GM12878 (cell line): ENCODE data around the gene LYPD8. TPM values are rescaled to one million over a fixed set of nuclear protein-coding genes. Genes with fewer than 3 reads are reported as not detected.

Experiments used
- ATAC-seq: fragments of 200-7000 bp; cut with Tn5 transposase; 3 replicates; pipeline ENCODE4 v1.9.1; 2020; ENCODE audit warnings: mild to moderate bottlenecking, moderate library complexity
- BruUV-seq: library from RNA; stranded (reverse); fragments of 400-500 nt; replicated peaks from 2 replicates; lab custom pipeline; 2021; lab: Mats Ljungman, UMichigan
- CTCF ChIA-PET: fragments of 300-600 bp; sonication (Branson Sonifier 250); formaldehyde crosslinking; extraction: SDS; loops from one replicate; lab custom pipeline; 2021; ENCODE audit warnings: inconsistent platforms; lab: Yijun Ruan, JAX
- POLR2A ChIA-PET: fragments of 350-600 bp; formaldehyde crosslinking; extraction: SDS; loops from one replicate; lab custom pipeline; 2021; ENCODE audit warnings: inconsistent platforms; lab: Charles Lee
- RAD21 ChIA-PET: fragments of 300-600 bp; sonication (Branson Sonifier 250); formaldehyde crosslinking; loops from one replicate; lab custom pipeline; 2023; ENCODE audit warnings: antibody characterized with exemption; ENCODE audit not compliant: unreplicated experiment; lab: Charles Lee
- SMC1A ChIA-PET: fragments of 300-600 bp; sonication (Branson Sonifier 250); formaldehyde crosslinking; loops from one replicate; lab custom pipeline; 2023; ENCODE audit not compliant: unreplicated experiment, uncharacterized antibody; lab: Charles Lee
- DNase-seq: peaks from one replicate; pipeline ENCODE4 v3.0.0-alpha.2; 2011; ENCODE audit warnings: low read depth, low spot score
- FAIRE-seq: peaks from 3 replicates; lab custom pipeline; 2011; peaks lifted over from hg19 to GRCh38; lab: Jason Lieb, UNC
- H2AFZ ChIP-seq: 2 replicates; pipeline ENCODE4 v1.6.0; 2011; ENCODE audit warnings: low read depth, low read length, control low read depth; ENCODE audit not compliant: control insufficient read depth
- H3K27ac ChIP-seq: 2 replicates; pipeline ENCODE4 v1.5.1; 2011; ENCODE audit warnings: control low read depth; ENCODE audit not compliant: control insufficient read depth, insufficient read depth
- H3K27me3 ChIP-seq, 2 experiments: replicated peaks in 1 of 2; 2 replicates each; pipeline versions ENCODE4 v1.6.0 to v1.6.1; 2011; ENCODE audit warnings: low read length in 1 of 2; ENCODE audit not compliant: control insufficient read depth in 2 of 2, insufficient read depth in 2 of 2
- H3K36me3 ChIP-seq, 2 experiments: 2 replicates each; pipeline ENCODE4 v1.5.1; 2011; ENCODE audit warnings: low read length in 1 of 2; ENCODE audit not compliant: control insufficient read depth in 2 of 2, insufficient read depth in 2 of 2
- H3K4me1 ChIP-seq: 2 replicates; pipeline ENCODE4 v1.6.1; 2011; ENCODE audit warnings: mild to moderate bottlenecking, low read length, moderate library complexity, mixed read lengths; ENCODE audit not compliant: control insufficient read depth, insufficient read depth
- H3K4me2 ChIP-seq: 2 replicates; pipeline ENCODE4 v1.6.0; 2011; ENCODE audit warnings: control low read depth; ENCODE audit not compliant: control insufficient read depth, insufficient read depth
- H3K4me3 ChIP-seq: fragments of 200-600 bp; sonication (generic); 2 replicates; pipeline ENCODE4 v1.5.1; 2016
- H3K79me2 ChIP-seq: 2 replicates; pipeline ENCODE4 v1.6.0; 2011; ENCODE audit warnings: low read length; ENCODE audit not compliant: control insufficient read depth, insufficient read depth
- H3K9ac ChIP-seq: 2 replicates; pipeline ENCODE4 v1.8.0; 2011; ENCODE audit warnings: low read length, control low read depth, mixed read lengths; ENCODE audit not compliant: control insufficient read depth, insufficient read depth
- H3K9me3 ChIP-seq: replicated peaks from 3 replicates; pipeline ENCODE4 v1.5.1; 2011; ENCODE audit warnings: mild to moderate bottlenecking, low read length; ENCODE audit not compliant: control insufficient read depth, insufficient read depth
- H4K20me1 ChIP-seq: 2 replicates; pipeline ENCODE4 v1.6.0; 2011; ENCODE audit not compliant: control insufficient read depth, insufficient read depth
- CEBPZ ChIP-seq: fragments of 150-350 bp; IDR thresholded peaks from 2 replicates; pipeline ENCODE4 v1.6.1; 2016; ENCODE audit warnings: low read depth, low read length
- CHD2 ChIP-seq: IDR thresholded peaks from 2 replicates; pipeline ENCODE4 v1.6.1; 2011; ENCODE audit warnings: low read depth, low read length, improper control_type of control experiment, borderline replicate concordance
- EED ChIP-seq: sonication (generic); IDR thresholded peaks from 2 replicates; pipeline ENCODE4 v1.6.1; 2016; ENCODE audit warnings: antibody characterized with exemption, low read depth
- EGR1 ChIP-seq, 2 experiments: IDR thresholded peaks; 1 replicate in 1 of 2; 2 replicates in 1 of 2; pipeline ENCODE4 v1.6.1; 2011 to 2012; ENCODE audit warnings: low read depth in 2 of 2, low read length in 2 of 2, borderline replicate concordance in 1 of 2, mild to moderate bottlenecking in 1 of 2, moderate library complexity in 1 of 2
- ESRRA ChIP-seq: IDR thresholded peaks from 2 replicates; pipeline ENCODE4 v1.6.1; 2012; ENCODE audit warnings: mild to moderate bottlenecking, low read length, improper control_type of control experiment
- HDGF ChIP-seq: fragments of 450-650 bp; IDR thresholded peaks from 2 replicates; pipeline ENCODE4 v1.6.1; 2016; ENCODE audit warnings: antibody characterized with exemption
- MEF2A ChIP-seq: IDR thresholded peaks from 2 replicates; pipeline ENCODE4 v1.6.1; 2011; ENCODE audit warnings: low read depth, mild to moderate bottlenecking, low read length, moderate library complexity; ENCODE audit not compliant: insufficient read depth
- NFXL1 ChIP-seq: fragments of 450-650 bp; IDR thresholded peaks from 2 replicates; pipeline ENCODE4 v1.6.1; 2017; ENCODE audit warnings: antibody characterized with exemption, mild to moderate bottlenecking, borderline replicate concordance
- PBX3 ChIP-seq: IDR thresholded peaks from 2 replicates; pipeline ENCODE4 v1.6.1; 2011; ENCODE audit warnings: mild to moderate bottlenecking, low read depth, low read length, moderate library complexity; ENCODE audit not compliant: insufficient replicate concordance
- PRDM15 ChIP-seq: fragments of 450-650 bp; formaldehyde crosslinking; IDR thresholded peaks from 2 replicates; pipeline ENCODE4 v1.4.0; 2020; ENCODE audit warnings: mild to moderate bottlenecking, moderate library complexity
- RAD51 ChIP-seq: fragments of 450-650 bp; IDR thresholded peaks from 2 replicates; pipeline ENCODE4 v1.6.1; 2016; ENCODE audit warnings: moderate library complexity, mild to moderate bottlenecking, inconsistent platforms
- SMARCA5 ChIP-seq: fragments of 450-650 bp; IDR thresholded peaks from 2 replicates; pipeline ENCODE4 v1.6.1; 2017; ENCODE audit warnings: mild to moderate bottlenecking
- SP1 ChIP-seq: IDR thresholded peaks from one replicate; pipeline ENCODE4 v1.6.1; 2011; ENCODE audit warnings: low read depth, low read length
- WGBS: methylation state at CpG from one replicate; pipeline ENCODE4 v1.1.6; 2016; ENCODE audit warnings: low lambda C conversion rate; ENCODE audit not compliant: insufficient replicate concordance, insufficient coverage; ENCODE audit errors: missing lambda C conversion rate; 5-methylcytosine and 5-hydroxymethylcytosine counted together
- in situ Hi-C: fragments of 300-500 bp; cut with MboI; formaldehyde crosslinking; loops from 9 replicates; pipeline ENCODE4 v1.14.3; 2018; ENCODE audit warnings: mixed read lengths
- intact Hi-C: fragments of 100-400 bp; cut with micrococcal nuclease; formaldehyde crosslinking; loops from one replicate; pipeline ENCODE4 v1.14.2; 2022; ENCODE audit not compliant: unreplicated experiment
- polyA plus RNA-seq, 11 experiments: library from polyadenylated mRNA; depleted of rRNA in 4 of 11; unstranded in 6 of 11; stranded (reverse) in 5 of 11; fragments of >200 nt; fragmentation: Nextera tagmentation in 4 of 11; fragmentation: Illumina TruSeq in 1 of 11; extraction: Ambion mirVana in 4 of 11; extraction: Trizol in 1 of 11; gene quantifications; 1 replicate in 1 of 11; 2 replicates in 10 of 11; pipeline versions ENCODE4 v1.2.1 to v1.2.3, GENCODE V29; 2011 to 2016; ENCODE audit warnings: inconsistent platforms in 2 of 11, missing spikeins in 2 of 11, low read depth in 1 of 11
- total RNA-seq, 4 experiments: library from RNA; depleted of rRNA in 3 of 4; stranded (reverse); fragments of >200 nt in 3 of 4; fragmentation: Illumina TruSeq in 1 of 4; extraction: Trizol in 1 of 4; gene quantifications; 2 replicates each; pipeline versions ENCODE4 v1.2.1 to v1.2.3, GENCODE V29; 2013 to 2021
- TF ChIP-seq, protein P1 (sequence below): fragments of 450-650 bp; IDR thresholded peaks from 2 replicates; pipeline ENCODE4 v1.6.1; 2014; ENCODE audit warnings: mild to moderate bottlenecking

LYPD8 gene
- total and polyA plus RNA-seq, 10 of the 15 experiments (the other 5 are each of a cell fraction or from before 2014, with no cell fraction given), result 0.13 to 0.40 (median 0.18) TPM; not detected in 7

GRCh38 chr1:248748211-248748610 is 7.3 kb downstream of the LYPD8 start:
- H4K20me1 ChIP-seq, result no peaks in the 10 kb centered on the region
- CTCF ChIA-PET, result no interaction called here
- H3K4me2 ChIP-seq, result no peak overlapping the region
- ATAC-seq (no peak), DNase-seq (no peak), FAIRE-seq (no peak)
- SMC1A ChIA-PET, result interaction anchor here (0.9 to 1.0 kb wide), 2 partner anchors 72 to 74 kb away, joined by 3 to 4 read pairs; no protein-coding TSS in a partner anchor
- H3K79me2 ChIP-seq, result no peaks in the 10 kb centered on the region
- intact Hi-C loops, result no loop called here
- no peak overlapping the region for H3K9ac ChIP-seq
- RAD21 ChIA-PET, result interaction anchor here (1.1 kb wide), 1 partner anchor 56 kb away, joined by 6 read pairs; no protein-coding TSS in a partner anchor
- in situ Hi-C loops, result no loop called here
- WGBS, result 75% methylated on average over 10 of the region's 10 CpGs
- no peaks in the 10 kb centered on the region for H3K27me3 ChIP-seq
- POLR2A ChIA-PET, result no interaction called here
- BruUV-seq, result no TSS peak
- H3K4me3 ChIP-seq, result no peak overlapping the region
- H3K27ac ChIP-seq, result no peak overlapping the region
- no peaks in the 10 kb centered on the region for H3K4me1 ChIP-seq
- H3K36me3 ChIP-seq, result no peaks in the 10 kb centered on the region
- H2AFZ ChIP-seq, result no peak overlapping the region
- H3K9me3 ChIP-seq, result no peaks in the 10 kb centered on the region
- no peak for TF ChIP-seq SMARCA5
- TF ChIP-seq EED, result no peak
- TF ChIP-seq HDGF, result no peak
- TF ChIP-seq NFXL1, result no peak
- no peak for TF ChIP-seq SP1
- TF ChIP-seq PBX3, result no peak
- TF ChIP-seq EGR1 (IDR thresholded peaks at IDR 0.05; ENCODE audit: borderline replicate concordance in 1 of 2, low read depth in 2 of 2, low read length in 2 of 2), result no peak
- no peak for TF ChIP-seq CEBPZ
- no peak for TF ChIP-seq ESRRA
- TF ChIP-seq, protein P1, sequence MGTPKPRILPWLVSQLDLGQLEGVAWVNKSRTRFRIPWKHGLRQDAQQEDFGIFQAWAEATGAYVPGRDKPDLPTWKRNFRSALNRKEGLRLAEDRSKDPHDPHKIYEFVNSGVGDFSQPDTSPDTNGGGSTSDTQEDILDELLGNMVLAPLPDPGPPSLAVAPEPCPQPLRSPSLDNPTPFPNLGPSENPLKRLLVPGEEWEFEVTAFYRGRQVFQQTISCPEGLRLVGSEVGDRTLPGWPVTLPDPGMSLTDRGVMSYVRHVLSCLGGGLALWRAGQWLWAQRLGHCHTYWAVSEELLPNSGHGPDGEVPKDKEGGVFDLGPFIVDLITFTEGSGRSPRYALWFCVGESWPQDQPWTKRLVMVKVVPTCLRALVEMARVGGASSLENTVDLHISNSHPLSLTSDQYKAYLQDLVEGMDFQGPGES, result no peak
- no peak for TF ChIP-seq PRDM15
- no peak for TF ChIP-seq RAD51
- TF ChIP-seq MEF2A, result no peak
- no peak for TF ChIP-seq CHD2
